ENCODE data around the gene LHX6.

LHX6 gene

DNA sequence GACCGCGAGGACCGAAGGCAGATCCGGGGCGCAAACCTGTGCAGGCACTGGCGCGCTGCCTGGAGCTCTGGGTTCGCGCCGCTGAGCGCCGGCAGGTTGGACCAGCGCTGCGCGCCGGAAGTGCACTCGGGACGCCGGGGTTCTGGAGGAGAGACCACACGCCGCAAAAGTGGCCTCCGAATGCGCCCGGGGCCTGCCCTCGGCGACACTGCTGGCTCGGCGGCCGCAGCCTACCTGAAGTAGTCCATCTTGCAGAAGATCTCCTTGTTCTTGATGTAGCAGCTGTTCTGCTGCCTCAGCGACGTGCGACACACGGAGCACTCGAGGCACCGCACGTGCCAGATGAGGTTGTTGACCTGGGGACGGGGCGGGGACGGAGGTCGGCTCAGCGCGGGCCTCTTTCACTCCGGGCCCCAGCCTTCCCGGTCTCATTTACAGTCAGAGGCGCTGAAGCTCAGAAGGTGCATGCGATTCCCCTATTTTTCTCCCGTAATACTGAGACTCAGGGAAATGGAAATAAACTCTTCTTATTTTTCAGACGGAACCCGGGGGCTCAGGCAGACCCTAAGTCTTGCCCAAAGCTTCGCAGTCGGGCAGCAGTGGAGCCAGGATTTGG, 2.5 kb downstream of the LHX6 start:
- no peak overlapping the region for H3K4me3 Mint-ChIP-seq
- H3K27ac Mint-ChIP-seq, result no peak overlapping the region
- no peaks in the 10 kb centered on the region for H3K36me3 Mint-ChIP-seq (ENCODE audit: low read depth)
- peaks cover 66% of the 10 kb centered on the region for H3K27me3 Mint-ChIP-seq
- no peaks in the 10 kb centered on the region for H3K9me3 Mint-ChIP-seq
- intact Hi-C loops (cut with micrococcal nuclease), result no loop called here
- peaks cover 14% of the 10 kb centered on the region for H3K4me1 Mint-ChIP-seq (ENCODE audit: low read depth)

DNA sequence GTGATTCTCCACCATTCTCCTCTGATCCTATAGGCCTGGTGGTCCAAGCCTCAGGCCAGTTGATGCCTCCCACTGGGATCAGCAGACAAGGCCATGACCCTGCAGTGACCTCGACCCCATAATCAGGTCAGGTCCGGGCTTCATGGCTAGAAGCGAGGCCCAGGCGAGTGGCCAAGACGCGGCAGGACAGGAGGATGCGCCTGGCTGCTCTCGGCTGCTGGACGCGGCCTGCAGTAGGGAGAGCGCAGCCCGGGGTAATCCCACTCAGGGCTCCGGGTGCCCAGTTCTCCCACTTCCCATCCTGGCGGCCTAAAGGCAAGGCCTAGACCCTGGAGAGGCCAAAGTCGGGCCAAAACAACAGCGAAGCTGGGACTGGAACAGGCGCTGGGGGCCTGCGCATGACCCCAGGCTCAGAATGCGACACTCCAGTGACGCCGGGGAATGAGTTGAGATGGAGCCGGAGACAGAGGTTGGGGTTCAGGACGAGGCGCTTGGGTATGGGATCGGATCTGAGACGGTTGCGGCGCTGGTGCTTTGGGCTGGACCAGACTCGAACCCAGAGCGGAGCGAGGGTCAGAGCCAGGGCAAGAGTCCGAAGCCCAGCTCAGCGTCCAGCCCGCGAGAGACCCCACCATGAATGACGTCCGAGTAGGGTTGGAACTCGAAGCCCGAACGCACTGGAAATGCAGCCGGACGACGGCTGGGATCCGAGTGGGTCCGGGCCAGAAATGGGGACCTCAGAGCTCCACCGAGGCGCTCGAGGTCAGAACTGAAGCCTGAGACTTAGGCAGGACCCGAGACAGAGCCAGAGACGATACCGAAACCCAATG, 3.2 kb downstream of the LHX6 start:
- intact Hi-C loops (cut with micrococcal nuclease), result no loop called here
- Mint-ChIP-seq H3K27ac (no peak overlapping the region), H3K4me3 (no peak overlapping the region), H3K27me3 (peaks cover 73% of the 10 kb centered on the region), H3K4me1 (ENCODE audit: low read depth) (peaks cover 16% of the 10 kb centered on the region), H3K36me3 (ENCODE audit: low read depth) (no peaks in the 10 kb centered on the region), H3K9me3 (no peaks in the 10 kb centered on the region)

DNA sequence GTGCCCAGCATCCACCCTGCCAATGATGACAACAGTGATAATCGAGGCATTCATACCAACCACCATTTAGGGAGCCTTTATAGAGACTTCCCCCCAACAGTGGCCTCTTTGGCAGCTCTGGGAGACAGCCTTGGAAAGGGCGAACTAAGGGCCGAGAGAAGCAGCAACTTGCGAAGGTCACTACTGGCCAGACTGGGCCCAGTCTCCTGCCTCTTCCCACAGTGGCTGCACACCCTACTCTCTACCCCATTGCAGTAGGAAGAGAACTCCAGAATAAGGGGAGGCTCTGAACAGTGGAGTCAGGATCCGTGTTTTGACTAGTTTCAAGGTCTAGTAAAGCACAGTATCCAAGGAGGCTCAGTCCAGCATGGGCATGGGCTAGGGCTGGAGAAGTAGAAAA, 5.3 kb downstream of the LHX6 start:
- H3K27ac Mint-ChIP-seq, result no peak overlapping the region
- no peaks in the 10 kb centered on the region for H3K36me3 Mint-ChIP-seq (ENCODE audit: low read depth)
- peaks cover 36% of the 10 kb centered on the region for H3K4me1 Mint-ChIP-seq (ENCODE audit: low read depth)
- peak overlapping the region; percentile 55 for H3K4me3 Mint-ChIP-seq
- intact Hi-C loops (cut with micrococcal nuclease), result no loop called here
- H3K27me3 Mint-ChIP-seq, result peaks cover 94% of the 10 kb centered on the region
- H3K9me3 Mint-ChIP-seq, result no peaks in the 10 kb centered on the region

DNA sequence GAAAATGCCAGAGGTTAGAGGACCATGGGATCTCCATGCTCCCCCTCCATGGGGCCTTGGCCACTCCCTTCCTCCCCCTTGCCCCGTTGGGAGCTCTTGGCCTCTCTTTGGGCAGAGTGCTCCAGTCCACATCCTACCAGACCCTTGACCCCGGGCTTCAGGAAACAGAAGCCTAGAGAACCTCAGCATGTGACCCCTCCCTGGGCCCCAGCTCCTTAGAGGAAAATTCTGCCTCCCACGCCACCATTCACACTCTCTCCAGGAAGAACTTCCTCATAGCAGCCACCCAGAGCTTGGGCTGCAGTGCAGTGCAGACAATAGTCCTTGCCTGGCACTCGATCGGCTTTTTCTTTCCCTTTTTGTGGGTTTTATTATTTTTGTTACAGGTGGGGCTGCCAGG, 6.0 kb downstream of the LHX6 start:
- peak overlapping the region; percentile 55 for H3K4me3 Mint-ChIP-seq
- H3K36me3 Mint-ChIP-seq (ENCODE audit: low read depth), result no peaks in the 10 kb centered on the region
- H3K27me3 Mint-ChIP-seq, result peaks cover 94% of the 10 kb centered on the region
- intact Hi-C loops (cut with micrococcal nuclease), result no loop called here
- peaks cover 41% of the 10 kb centered on the region for H3K4me1 Mint-ChIP-seq (ENCODE audit: low read depth)
- no peaks in the 10 kb centered on the region for H3K9me3 Mint-ChIP-seq
- no peak overlapping the region for H3K27ac Mint-ChIP-seq

DNA sequence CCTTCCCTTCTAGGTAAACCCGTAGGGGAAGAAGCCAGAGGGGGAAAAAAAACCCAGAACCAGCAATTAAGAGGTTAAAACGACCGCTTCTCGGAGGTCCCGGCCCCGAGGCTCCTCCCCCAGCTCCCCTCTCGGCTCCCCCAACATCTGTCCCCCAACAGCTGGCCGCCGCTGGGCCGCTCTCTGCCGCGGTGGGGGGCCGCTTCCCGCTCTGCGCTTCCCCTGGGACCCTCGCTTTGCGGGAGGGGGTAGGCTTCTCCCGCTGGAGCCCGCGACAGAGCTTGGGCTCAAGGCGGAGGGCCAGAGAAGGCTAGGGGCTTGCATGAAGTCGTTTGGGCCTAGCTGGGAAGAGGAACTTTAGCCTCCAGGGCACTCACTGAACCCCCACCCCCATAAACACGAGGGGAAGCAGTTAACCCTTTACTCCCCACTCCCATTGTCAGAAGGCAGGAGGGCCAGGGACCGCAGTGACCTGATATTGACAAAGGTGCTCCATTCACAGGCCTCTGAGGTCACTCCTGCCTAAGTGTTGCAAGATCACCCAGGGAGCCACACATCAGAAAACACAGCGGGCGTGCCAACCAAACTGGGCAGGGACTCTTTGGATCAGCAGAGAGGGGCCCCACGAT, 7.5 kb downstream of the LHX6 start:
- intact Hi-C loops (cut with micrococcal nuclease), result no loop called here
- Mint-ChIP-seq H3K4me3 (no peak overlapping the region), H3K4me1 (ENCODE audit: low read depth) (peaks cover 41% of the 10 kb centered on the region), H3K9me3 (no peaks in the 10 kb centered on the region), H3K36me3 (ENCODE audit: low read depth) (no peaks in the 10 kb centered on the region), H3K27ac (no peak overlapping the region), H3K27me3 (peaks cover 92% of the 10 kb centered on the region)

DNA sequence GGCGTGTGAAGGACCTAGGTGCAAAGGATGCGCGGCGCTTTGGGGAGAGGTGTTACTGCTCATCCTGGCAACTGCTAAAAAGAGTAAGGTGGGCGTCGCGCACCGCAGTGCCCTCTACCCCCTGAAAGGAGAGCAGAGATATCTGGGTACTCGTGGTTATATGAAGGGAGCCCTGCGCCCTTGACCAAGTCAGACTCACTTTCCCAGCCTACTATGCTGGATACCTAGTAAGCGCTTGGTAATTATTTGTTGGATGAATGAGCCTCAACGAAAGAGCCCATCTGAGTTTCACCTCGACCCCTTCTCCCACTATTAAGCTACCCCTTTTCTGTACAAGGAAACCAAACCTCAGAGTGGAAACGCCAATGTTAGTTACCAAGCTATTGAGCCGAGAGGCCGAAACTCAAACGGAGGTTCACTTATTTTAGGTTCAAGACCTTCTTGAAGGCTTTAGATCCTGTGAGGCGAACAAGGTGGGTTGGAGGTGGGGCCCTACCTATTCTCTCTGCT, 8.0 kb downstream of the LHX6 start:
- Mint-ChIP-seq H3K27ac (no peak overlapping the region), H3K36me3 (ENCODE audit: low read depth) (no peaks in the 10 kb centered on the region), H3K27me3 (peaks cover 93% of the 10 kb centered on the region), H3K4me1 (ENCODE audit: low read depth) (peaks cover 41% of the 10 kb centered on the region), H3K9me3 (no peaks in the 10 kb centered on the region), H3K4me3 (no peak overlapping the region)
- intact Hi-C loops (cut with micrococcal nuclease), result no loop called here

DNA sequence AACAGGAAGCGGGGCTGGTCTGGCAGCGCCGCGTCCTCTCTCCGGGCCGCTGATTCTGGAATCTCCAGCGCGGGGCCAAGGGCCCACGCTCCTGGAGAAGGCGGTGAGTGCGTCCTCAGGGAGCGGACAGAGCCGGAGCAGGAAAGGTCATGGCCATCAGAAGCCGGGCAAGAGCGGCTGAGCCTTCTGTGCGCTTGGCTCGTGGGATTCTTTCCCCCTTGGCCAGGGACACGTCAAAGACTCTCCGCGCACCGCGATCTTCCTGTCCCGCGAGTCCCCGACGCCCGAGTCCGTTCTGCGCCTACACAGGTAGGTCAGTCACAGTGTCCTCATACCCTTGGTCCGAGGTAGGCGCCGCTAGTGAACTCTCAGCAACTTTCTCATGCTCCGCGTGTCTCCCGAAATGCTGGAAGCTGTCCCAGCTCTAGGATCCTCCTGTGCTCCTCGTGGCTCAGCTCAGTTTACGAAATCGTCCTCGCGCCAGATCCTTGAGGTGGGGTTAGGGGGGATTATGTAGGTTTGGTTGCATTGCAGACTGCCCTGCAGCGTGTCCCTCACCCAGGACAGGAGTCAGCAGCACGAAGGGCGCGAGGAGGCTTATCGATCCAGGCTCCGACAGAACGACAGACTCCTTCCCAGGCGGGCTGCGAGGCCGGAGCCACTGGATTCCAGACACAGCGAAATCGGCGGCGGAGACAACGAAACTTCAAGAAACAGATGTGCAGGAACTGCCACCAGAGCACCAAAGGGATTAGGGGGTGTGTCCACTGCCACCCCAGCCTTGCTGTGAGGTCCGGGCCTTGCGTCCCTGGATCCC, 8.7 kb downstream of the LHX6 start:
- Mint-ChIP-seq H3K27me3 (peaks cover 94% of the 10 kb centered on the region), H3K4me3 (peak overlapping the region; percentile 18), H3K4me1 (ENCODE audit: low read depth) (peaks cover 41% of the 10 kb centered on the region), H3K9me3 (no peaks in the 10 kb centered on the region), H3K36me3 (ENCODE audit: low read depth) (no peaks in the 10 kb centered on the region), H3K27ac (no peak overlapping the region)
- intact Hi-C loops (cut with micrococcal nuclease), result no loop called here

DNA sequence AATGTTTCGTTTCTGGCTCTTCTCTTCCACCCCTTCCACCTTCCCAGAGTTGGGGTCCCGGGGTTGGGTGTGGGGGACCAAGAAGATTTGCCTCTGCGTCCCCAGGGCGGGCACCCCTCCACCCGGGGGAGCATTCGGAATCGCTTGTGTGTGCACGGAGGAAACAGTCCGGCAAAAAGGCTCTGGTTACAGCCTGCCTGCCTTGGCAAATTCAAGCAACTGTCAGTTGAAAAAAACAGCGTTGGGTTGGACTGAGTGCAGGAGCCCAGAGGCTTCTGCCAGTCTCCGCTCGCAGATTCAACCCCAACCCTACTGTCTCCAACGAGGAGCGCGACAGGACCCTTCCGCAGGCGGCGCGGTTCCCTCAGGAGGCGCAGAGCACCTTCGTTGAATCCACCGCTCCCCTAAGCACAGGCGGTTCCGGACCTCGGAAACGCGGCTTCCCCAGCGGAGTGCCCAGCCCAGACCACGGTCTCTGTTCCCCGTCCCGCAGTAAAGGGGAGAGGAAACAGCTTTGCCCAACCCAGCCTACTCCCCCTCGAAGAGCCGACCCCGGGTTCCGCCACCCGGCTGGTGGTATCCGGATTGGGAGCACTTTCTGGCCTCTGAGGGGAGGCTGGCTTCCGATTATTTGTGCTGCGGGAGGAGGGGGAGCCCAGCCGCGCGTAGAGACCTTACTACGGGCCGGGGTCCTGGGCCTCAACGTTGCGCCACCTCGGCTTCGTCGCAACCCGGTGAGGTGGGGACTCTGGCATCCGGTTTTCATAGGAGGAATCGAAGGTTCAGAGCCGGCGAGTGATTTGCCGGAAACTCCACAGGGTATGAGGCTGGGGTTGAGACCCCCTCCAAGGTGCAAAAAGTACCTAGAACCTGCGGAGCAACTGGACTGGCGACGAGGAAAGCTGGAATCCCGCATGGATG, 9.6 kb downstream of the LHX6 start:
- Mint-ChIP-seq H3K36me3 (ENCODE audit: low read depth) (no peaks in the 10 kb centered on the region), H3K9me3 (no peaks in the 10 kb centered on the region), H3K4me3 (peak overlapping the region; percentile 27), H3K27ac (no peak overlapping the region), H3K27me3 (peaks cover 94% of the 10 kb centered on the region), H3K4me1 (ENCODE audit: low read depth) (peaks cover 41% of the 10 kb centered on the region)
- intact Hi-C loops (cut with micrococcal nuclease), result no loop called here

DNA sequence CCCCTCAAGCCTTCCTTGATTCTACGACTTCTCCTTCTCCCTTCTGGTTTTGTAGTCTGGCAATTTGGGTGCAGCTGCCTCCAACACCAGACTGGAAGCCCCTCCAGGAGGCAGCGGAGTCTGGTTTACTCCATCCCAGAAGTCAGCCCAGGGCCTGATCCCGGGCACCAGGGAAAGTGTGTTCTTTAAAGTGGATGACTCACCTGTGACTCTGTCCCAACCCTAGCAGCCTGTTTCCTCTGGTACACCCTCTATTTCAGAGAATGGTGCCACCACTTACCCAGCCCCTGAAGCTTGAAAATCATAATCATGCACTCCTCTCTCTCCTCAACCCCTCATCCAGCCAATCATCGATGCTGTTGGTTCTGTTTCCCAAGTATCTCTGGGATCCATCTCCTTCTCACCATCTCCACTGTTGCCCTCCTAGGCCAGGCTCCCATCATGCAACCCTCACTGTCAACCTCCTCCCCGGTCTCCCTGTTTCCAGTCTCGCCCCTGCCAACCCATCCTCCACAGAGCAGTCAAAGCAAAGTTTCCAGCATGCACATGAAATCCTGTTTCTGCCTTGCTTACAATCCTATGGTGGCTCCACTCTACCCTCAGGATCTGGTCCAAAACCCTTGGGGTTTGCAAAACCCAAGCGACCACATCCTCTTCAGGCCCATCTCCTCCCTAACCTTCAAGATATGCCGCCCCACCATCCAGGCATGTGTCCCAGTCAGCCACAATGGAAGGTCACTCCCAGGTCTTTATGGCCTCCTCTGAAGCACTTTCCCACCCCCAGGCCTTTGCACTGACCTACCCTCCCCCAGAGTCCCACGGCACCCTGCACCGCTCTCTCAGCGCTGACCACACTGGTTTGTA, 10.5 kb downstream of the LHX6 start:
- no peak overlapping the region for H3K27ac Mint-ChIP-seq
- H3K36me3 Mint-ChIP-seq (ENCODE audit: low read depth), result no peaks in the 10 kb centered on the region
- peaks cover 43% of the 10 kb centered on the region for H3K4me1 Mint-ChIP-seq (ENCODE audit: low read depth)
- peaks cover 92% of the 10 kb centered on the region for H3K27me3 Mint-ChIP-seq
- intact Hi-C loops (cut with micrococcal nuclease), result no loop called here
- no peaks in the 10 kb centered on the region for H3K9me3 Mint-ChIP-seq
- peak overlapping the region; percentile 27 for H3K4me3 Mint-ChIP-seq

DNA sequence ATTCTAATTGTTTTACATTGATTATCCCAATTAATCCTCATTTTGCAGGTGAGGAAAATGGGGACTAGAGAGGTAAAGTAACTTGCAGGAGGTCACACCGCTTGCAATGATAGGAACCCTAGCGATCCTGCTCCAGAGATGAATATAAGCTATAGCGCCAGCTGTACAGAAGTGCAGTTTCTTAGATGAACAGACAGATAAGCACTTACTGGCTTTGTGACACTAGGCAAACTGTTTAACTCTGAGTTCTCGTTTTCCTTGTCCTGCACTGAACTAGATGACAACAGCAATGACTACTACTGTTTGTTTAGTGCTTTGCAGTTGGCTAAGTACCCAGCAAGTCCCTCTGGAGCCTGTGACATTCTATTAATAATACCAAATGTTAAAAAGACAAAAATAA, 11.1 kb downstream of the LHX6 start:
- Mint-ChIP-seq H3K36me3 (ENCODE audit: low read depth) (no peaks in the 10 kb centered on the region), H3K9me3 (no peaks in the 10 kb centered on the region), H3K4me3 (no peak overlapping the region), H3K27ac (no peak overlapping the region), H3K4me1 (ENCODE audit: low read depth) (peaks cover 40% of the 10 kb centered on the region), H3K27me3 (peaks cover 93% of the 10 kb centered on the region)
- intact Hi-C loops (cut with micrococcal nuclease), result no loop called here

DNA sequence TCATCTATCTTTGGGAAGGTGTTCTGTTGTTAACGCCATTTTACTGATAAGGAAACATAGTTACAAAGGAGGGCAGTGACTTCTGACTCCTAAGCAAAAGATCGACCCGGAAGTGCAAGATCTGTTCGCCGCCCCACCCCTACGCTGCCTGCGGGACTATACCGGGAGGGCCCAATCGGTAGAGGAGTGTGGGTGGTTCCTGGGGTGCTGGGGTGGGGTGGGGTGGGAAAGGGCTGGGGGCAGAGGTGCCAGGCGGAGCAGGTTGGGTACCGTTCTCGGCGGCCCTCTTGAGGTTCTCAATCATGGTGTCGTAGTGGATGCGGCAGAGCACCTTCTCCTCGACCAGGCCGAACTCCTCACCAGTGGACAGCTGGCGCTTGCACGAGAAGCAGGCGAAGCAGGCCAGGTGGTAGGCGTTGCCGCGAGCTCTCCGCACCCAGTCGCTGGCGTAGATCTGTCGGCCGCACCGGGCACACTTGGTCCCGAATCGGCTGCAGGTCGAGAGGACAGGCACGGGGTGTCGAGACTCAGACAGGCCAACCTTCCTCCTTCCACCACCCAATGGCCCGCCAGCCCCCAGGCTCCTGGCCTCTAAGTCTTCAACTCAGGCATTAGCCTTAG, 11.8 kb downstream of the LHX6 start:
- Mint-ChIP-seq H3K9me3 (no peaks in the 10 kb centered on the region), H3K4me1 (ENCODE audit: low read depth) (peaks cover 38% of the 10 kb centered on the region), H3K27me3 (peaks cover 93% of the 10 kb centered on the region), H3K27ac (no peak overlapping the region), H3K36me3 (ENCODE audit: low read depth) (no peaks in the 10 kb centered on the region), H3K4me3 (no peak overlapping the region)
- intact Hi-C loops (cut with micrococcal nuclease), result no loop called here
